ENCODE results near the gene SPRY4.

SPRY4 gene

GRCh38 chr5:142296914-142297417 is 27.9 kb downstream of the SPRY4 start:
- Histone ChIP-seq H2BK5ac (ENCODE audit: low read length) (no peak overlapping the region), H3K4me2 (ENCODE audit: insufficient read depth, low read length, poor library complexity, severe bottlenecking) (no peak overlapping the region), H3K4me3 (ENCODE audit: low read length in 2 of 2) (no peak overlapping the region), H2BK120ac (ENCODE audit: low read depth, low read length) (no peak overlapping the region), H4K91ac (ENCODE audit: low read depth, low read length, poor library complexity) (no peak overlapping the region), H3K9me3 (replicated peaks in 1 of 2; ENCODE audit: control insufficient read depth in 2 of 2, insufficient read depth in 1 of 2, low read depth in 1 of 2, low read length in 2 of 2) (peaks cover 0 to 1% of the 10 kb centered on the region in 2 donors), H4K8ac (ENCODE audit: low read depth, low read length) (no peak overlapping the region), H3K23ac (ENCODE audit: low read depth, low read length, poor library complexity) (no peak overlapping the region), H3K79me1 (ENCODE audit: low read depth, low read length) (no peaks in the 10 kb centered on the region), H3K4ac (ENCODE audit: low read length) (no peak overlapping the region), H2AK5ac (ENCODE audit: low read depth, low read length) (no peak overlapping the region), H2BK12ac (ENCODE audit: low read length) (no peak overlapping the region), H3K4me1 (ENCODE audit: control insufficient read depth in 2 of 2, insufficient read depth in 1 of 2, low read depth in 1 of 2, low read length in 2 of 2) (peaks cover 12 to 26% of the 10 kb centered on the region in 2 donors), H3K27ac (replicated peaks; ENCODE audit: low read length) (no peak overlapping the region), H2AFZ (ENCODE audit: low read length) (peak overlapping the region; percentile 42), H3K14ac (ENCODE audit: low read length) (no peak overlapping the region), H3K36me3 (replicated peaks in 1 of 2; ENCODE audit: control insufficient read depth in 2 of 2, insufficient read depth in 2 of 2, low read length in 2 of 2) (peaks cover 0 to 2% of the 10 kb centered on the region in 2 donors), H3K18ac (ENCODE audit: low read length) (no peak overlapping the region), H2BK15ac (ENCODE audit: low read length) (no peak overlapping the region), H3K27me3 (ENCODE audit: control insufficient read depth in 3 of 3, insufficient read depth in 3 of 3, low read depth in 1 of 3, low read length in 3 of 3) (no peaks in the 10 kb centered on the region), H3K9ac (ENCODE audit: low read depth, low read length, poor library complexity) (no peak overlapping the region)
- WGBS, 2 donors (ENCODE audit: extremely low coverage in 2 of 2, insufficient read length in 2 of 2, insufficient replicate concordance in 1 of 2): no CpG with 5 or more reads among the region's 7 CpGs
- DNase-seq (ENCODE audit: low spot score): no peak

GRCh38 chr5:142295960-142296860 is 28.6 kb downstream of the SPRY4 start:
- Histone ChIP-seq H2BK120ac (ENCODE audit: low read depth, low read length) (no peak overlapping the region), H2BK12ac (ENCODE audit: low read length) (no peak overlapping the region), H3K4me3 (ENCODE audit: low read length in 2 of 2) (no peak overlapping the region), H3K27ac (replicated peaks; ENCODE audit: low read length) (no peak overlapping the region), H2BK5ac (ENCODE audit: low read length) (no peak overlapping the region), H3K27me3 (ENCODE audit: control insufficient read depth in 3 of 3, insufficient read depth in 3 of 3, low read depth in 1 of 3, low read length in 3 of 3) (no peaks in the 10 kb centered on the region), H3K4ac (ENCODE audit: low read length) (no peak overlapping the region), H4K91ac (ENCODE audit: low read depth, low read length, poor library complexity) (no peak overlapping the region), H3K23ac (ENCODE audit: low read depth, low read length, poor library complexity) (no peak overlapping the region), H3K9ac (ENCODE audit: low read depth, low read length, poor library complexity) (no peak overlapping the region), H3K79me1 (ENCODE audit: low read depth, low read length) (no peaks in the 10 kb centered on the region), H3K4me1 (ENCODE audit: control insufficient read depth in 2 of 2, insufficient read depth in 1 of 2, low read depth in 1 of 2, low read length in 2 of 2) (peaks cover 12 to 26% of the 10 kb centered on the region in 2 donors), H3K9me3 (replicated peaks in 1 of 2; ENCODE audit: control insufficient read depth in 2 of 2, insufficient read depth in 1 of 2, low read depth in 1 of 2, low read length in 2 of 2) (peaks cover 0 to 5% of the 10 kb centered on the region in 2 donors), H3K18ac (ENCODE audit: low read length) (no peak overlapping the region), H2AK5ac (ENCODE audit: low read depth, low read length) (no peak overlapping the region), H4K8ac (ENCODE audit: low read depth, low read length) (no peak overlapping the region), H2BK15ac (ENCODE audit: low read length) (no peak overlapping the region), H3K14ac (ENCODE audit: low read length) (no peak overlapping the region), H3K36me3 (replicated peaks in 1 of 2; ENCODE audit: control insufficient read depth in 2 of 2, insufficient read depth in 2 of 2, low read length in 2 of 2) (peaks cover 0 to 6% of the 10 kb centered on the region in 2 donors), H3K4me2 (ENCODE audit: insufficient read depth, low read length, poor library complexity, severe bottlenecking) (no peak overlapping the region), H2AFZ (ENCODE audit: low read length) (peak overlapping the region; percentile 42)
- DNase-seq (ENCODE audit: low spot score): no peak
- no CpG with 5 or more reads among the region's 8 CpGs for WGBS, 2 donors (ENCODE audit: extremely low coverage in 2 of 2, insufficient read length in 2 of 2, insufficient replicate concordance in 1 of 2)

GRCh38 chr5:142295084-142295758 is 29.6 kb downstream of the SPRY4 start:
- Histone ChIP-seq H3K36me3 (replicated peaks in 1 of 2; ENCODE audit: control insufficient read depth in 2 of 2, insufficient read depth in 2 of 2, low read length in 2 of 2) (peaks cover 0 to 6% of the 10 kb centered on the region in 2 donors), H3K14ac (ENCODE audit: low read length) (no peak overlapping the region), H2BK12ac (ENCODE audit: low read length) (no peak overlapping the region), H4K8ac (ENCODE audit: low read depth, low read length) (no peak overlapping the region), H3K4me1 (ENCODE audit: control insufficient read depth in 2 of 2, insufficient read depth in 1 of 2, low read depth in 1 of 2, low read length in 2 of 2) (peaks cover 18 to 33% of the 10 kb centered on the region in 2 donors), H2AFZ (ENCODE audit: low read length) (peak overlapping the region; percentile 82), H2AK5ac (ENCODE audit: low read depth, low read length) (no peak overlapping the region), H3K27me3 (ENCODE audit: control insufficient read depth in 3 of 3, insufficient read depth in 3 of 3, low read depth in 1 of 3, low read length in 3 of 3) (no peaks in the 10 kb centered on the region), H4K91ac (ENCODE audit: low read depth, low read length, poor library complexity) (no peak overlapping the region), H3K9ac (ENCODE audit: low read depth, low read length, poor library complexity) (no peak overlapping the region), H3K4me3 (ENCODE audit: low read length in 2 of 2) (no peak overlapping the region), H3K18ac (ENCODE audit: low read length) (no peak overlapping the region), H3K79me1 (ENCODE audit: low read depth, low read length) (no peaks in the 10 kb centered on the region), H2BK15ac (ENCODE audit: low read length) (no peak overlapping the region), H3K23ac (ENCODE audit: low read depth, low read length, poor library complexity) (no peak overlapping the region), H3K4me2 (ENCODE audit: insufficient read depth, low read length, poor library complexity, severe bottlenecking) (no peak overlapping the region), H3K9me3 (replicated peaks in 1 of 2; ENCODE audit: control insufficient read depth in 2 of 2, insufficient read depth in 1 of 2, low read depth in 1 of 2, low read length in 2 of 2) (peaks cover 0 to 5% of the 10 kb centered on the region in 2 donors), H3K4ac (ENCODE audit: low read length) (no peak overlapping the region), H3K27ac (replicated peaks; ENCODE audit: low read length) (no peak overlapping the region), H2BK120ac (ENCODE audit: low read depth, low read length) (no peak overlapping the region), H2BK5ac (ENCODE audit: low read length) (no peak overlapping the region)
- WGBS, 2 donors (ENCODE audit: extremely low coverage in 2 of 2, insufficient read length in 2 of 2, insufficient replicate concordance in 1 of 2): no CpG with 5 or more reads among the region's 23 CpGs
- no peak for DNase-seq (ENCODE audit: low spot score)

GRCh38 chr5:142293486-142293885 is 31.3 kb downstream of the SPRY4 start:
- Histone ChIP-seq H3K4ac (ENCODE audit: low read length) (no peak overlapping the region), H3K14ac (ENCODE audit: low read length) (no peak overlapping the region), H2AK5ac (ENCODE audit: low read depth, low read length) (no peak overlapping the region), H3K4me2 (ENCODE audit: insufficient read depth, low read length, poor library complexity, severe bottlenecking) (no peak overlapping the region), H3K9ac (ENCODE audit: low read depth, low read length, poor library complexity) (no peak overlapping the region), H3K9me3 (replicated peaks in 1 of 2; ENCODE audit: control insufficient read depth in 2 of 2, insufficient read depth in 1 of 2, low read depth in 1 of 2, low read length in 2 of 2) (peaks cover 0 to 5% of the 10 kb centered on the region in 2 donors), H2BK120ac (ENCODE audit: low read depth, low read length) (no peak overlapping the region), H4K91ac (ENCODE audit: low read depth, low read length, poor library complexity) (no peak overlapping the region), H3K36me3 (replicated peaks in 1 of 2; ENCODE audit: control insufficient read depth in 2 of 2, insufficient read depth in 2 of 2, low read length in 2 of 2) (peaks cover 0 to 6% of the 10 kb centered on the region in 2 donors), H2BK15ac (ENCODE audit: low read length) (no peak overlapping the region), H3K27ac (replicated peaks; ENCODE audit: low read length) (no peak overlapping the region), H3K4me3 (ENCODE audit: low read length in 2 of 2) (no peak overlapping the region), H2BK5ac (ENCODE audit: low read length) (no peak overlapping the region), H3K18ac (ENCODE audit: low read length) (no peak overlapping the region), H2AFZ (ENCODE audit: low read length) (no peak overlapping the region), H3K23ac (ENCODE audit: low read depth, low read length, poor library complexity) (no peak overlapping the region), H3K27me3 (ENCODE audit: control insufficient read depth in 3 of 3, insufficient read depth in 3 of 3, low read depth in 1 of 3, low read length in 3 of 3) (no peaks in the 10 kb centered on the region), H2BK12ac (ENCODE audit: low read length) (no peak overlapping the region), H4K8ac (ENCODE audit: low read depth, low read length) (no peak overlapping the region), H3K4me1 (ENCODE audit: control insufficient read depth in 2 of 2, insufficient read depth in 1 of 2, low read depth in 1 of 2, low read length in 2 of 2) (peaks cover 19 to 35% of the 10 kb centered on the region in 2 donors), H3K79me1 (ENCODE audit: low read depth, low read length) (no peaks in the 10 kb centered on the region)
- no peak for DNase-seq (ENCODE audit: low spot score)
- WGBS, 2 donors (ENCODE audit: extremely low coverage in 2 of 2, insufficient read length in 2 of 2, insufficient replicate concordance in 1 of 2): no CpG with 5 or more reads among the region's 5 CpGs
